Activated naive CD8-positive, alpha-beta T cell treated with anti-CD3 and anti-CD28 coated beads, Interleukin-2, amount 50 U/mL, for 24 hours (primary cell): Measurements from ENCODE around the gene C2CD4C.
"Not testable (repeated sequence)": the region's sequence is repeated elsewhere in the genome, so short reads cannot be mapped to it uniquely, and the experiment has no call there.

ENCODE experiments used
- ATAC-seq: fragments of 150-1000 bp; cut with Tn5 transposase; one replicate; pipeline ENCODE4 v1.10.0; 2021
- DNase-seq: peaks from one replicate; pipeline ENCODE4 v3.0.0; 2021
- H3K27ac Mint-ChIP-seq: one replicate; pipeline ENCODE4 v1.8.0; 2021; ENCODE audit warnings: mild to moderate bottlenecking, mixed read lengths
- H3K27me3 Mint-ChIP-seq: one replicate; pipeline ENCODE4 v1.8.0; 2021; ENCODE audit warnings: mixed read lengths
- H3K36me3 Mint-ChIP-seq: one replicate; pipeline ENCODE4 v1.8.0; 2021; ENCODE audit warnings: low read depth, mixed read lengths
- H3K4me1 Mint-ChIP-seq: one replicate; pipeline ENCODE4 v1.8.0; 2021; ENCODE audit warnings: mixed read lengths
- H3K4me3 Mint-ChIP-seq: one replicate; pipeline ENCODE4 v1.8.0; 2021; ENCODE audit warnings: mild to moderate bottlenecking, moderate library complexity, mixed read lengths
- H3K9me3 Mint-ChIP-seq: one replicate; pipeline ENCODE4 v1.8.0; 2021; ENCODE audit warnings: mixed read lengths

C2CD4C gene

DNA sequence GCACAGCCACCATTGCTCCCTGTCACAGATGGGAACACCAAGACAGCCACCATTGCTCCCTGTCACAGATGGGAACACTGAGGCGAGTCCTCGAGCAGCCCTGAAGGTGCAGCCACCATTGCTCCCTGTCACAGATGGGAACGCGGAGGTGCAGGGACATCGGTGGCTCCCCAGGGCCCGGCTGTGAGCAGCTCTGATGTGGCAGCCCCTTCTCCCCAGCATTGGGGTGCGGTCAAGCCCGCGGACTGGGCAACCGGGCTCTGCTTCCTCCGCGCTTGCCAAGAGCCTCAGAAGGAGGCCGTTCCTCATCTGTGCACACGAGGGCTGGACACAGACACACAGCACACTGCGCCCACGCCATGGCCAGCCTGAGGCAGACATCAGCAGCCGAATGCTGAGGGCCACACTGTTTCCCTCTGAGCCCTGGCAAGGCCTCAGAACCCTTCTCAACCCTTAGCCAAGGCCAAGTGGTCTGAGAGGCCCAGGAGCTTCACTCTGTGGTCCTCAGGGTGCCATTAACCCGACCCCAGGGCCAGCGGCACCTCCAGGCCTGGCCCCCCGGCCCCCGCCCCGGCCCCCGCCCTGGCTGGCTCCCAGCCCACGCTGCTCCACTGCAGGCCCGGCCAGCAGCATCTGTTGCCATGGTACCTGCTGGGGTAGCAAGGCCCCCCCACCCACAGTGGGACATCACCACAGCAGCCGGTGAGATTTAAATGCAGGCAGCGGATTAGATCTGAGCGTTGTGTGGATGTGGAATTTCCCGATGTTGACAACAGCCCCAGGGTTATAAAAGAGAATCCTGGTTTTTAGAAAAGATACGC is 18.4 kb downstream of the C2CD4C start:
- peaks cover 13% of the 10 kb centered on the region for H3K4me1 Mint-ChIP-seq
- peaks cover 9% of the 10 kb centered on the region for H3K9me3 Mint-ChIP-seq
- H3K36me3 Mint-ChIP-seq: peaks cover 2% of the 10 kb centered on the region
- H3K27ac Mint-ChIP-seq: no peak overlapping the region
- peaks cover 28% of the 10 kb centered on the region for H3K27me3 Mint-ChIP-seq
- H3K4me3 Mint-ChIP-seq: no peak overlapping the region
- ATAC-seq (no peak), DNase-seq (no peak)

DNA sequence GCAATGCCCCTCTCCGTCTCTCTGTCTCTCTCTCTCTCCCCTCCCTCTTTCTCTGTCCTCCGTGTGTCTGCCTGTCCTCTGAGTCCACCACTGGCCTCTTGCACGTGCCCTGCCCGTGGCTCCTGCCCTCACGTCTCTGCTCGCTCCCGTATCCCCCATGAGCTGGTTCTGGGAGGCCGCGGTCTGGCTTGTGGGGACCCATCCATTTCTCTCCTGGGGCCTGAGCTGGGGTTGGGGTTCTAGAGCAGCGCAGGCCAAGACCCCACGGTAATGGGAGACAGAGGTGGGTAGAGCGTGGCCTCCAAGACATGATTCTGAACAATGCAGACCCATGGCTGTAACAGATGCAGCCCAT is 19.0 kb downstream of the C2CD4C start:
- DNase-seq: no peak
- H3K27me3 Mint-ChIP-seq: peaks cover 33% of the 10 kb centered on the region

DNA sequence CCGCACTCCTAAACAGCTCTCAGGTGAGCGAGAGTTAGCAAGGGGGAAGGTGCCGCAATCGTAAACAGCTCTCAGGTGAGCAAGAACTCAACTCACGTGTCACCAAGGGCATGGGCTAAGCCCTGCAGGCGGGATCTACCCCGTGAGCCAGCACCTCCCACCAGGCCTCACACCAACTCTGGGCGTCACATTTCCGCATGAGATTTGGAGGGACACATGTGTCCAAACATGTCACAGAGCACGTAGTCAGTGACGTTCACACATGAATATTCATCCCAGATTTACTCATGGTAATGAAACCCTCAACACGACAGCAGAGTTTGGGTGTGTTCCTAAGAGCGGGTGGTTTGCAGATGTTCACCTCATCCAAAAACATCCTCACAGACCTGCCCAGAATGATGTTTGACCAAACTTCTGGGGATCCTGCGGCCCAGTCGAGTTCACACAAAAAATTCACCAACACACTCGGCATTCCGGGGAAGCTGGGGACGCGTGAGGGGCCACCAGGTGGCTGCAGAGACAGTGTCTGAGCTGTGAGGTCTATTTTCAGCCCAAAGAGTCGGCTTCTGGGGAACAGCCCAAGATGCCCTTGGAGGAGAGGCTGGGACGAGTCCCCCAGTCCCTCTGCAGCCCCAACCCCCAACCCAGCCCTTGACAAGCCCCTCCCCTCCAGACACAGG is 19.6 kb downstream of the C2CD4C start:
- Mint-ChIP-seq H3K27me3 (peaks cover 36% of the 10 kb centered on the region), H3K4me1 (peaks cover 16% of the 10 kb centered on the region), H3K9me3 (peaks cover 8% of the 10 kb centered on the region), H3K4me3 (no peak overlapping the region), H3K27ac (no peak overlapping the region), H3K36me3 (peaks cover 2% of the 10 kb centered on the region)
- DNase-seq (no peak), ATAC-seq (no peak)

More for the DNA sequence above, 19.0 kb downstream of the C2CD4C start:
- Mint-ChIP-seq H3K9me3 (peaks cover 8% of the 10 kb centered on the region), H3K4me3 (no peak overlapping the region), H3K36me3 (peaks cover 2% of the 10 kb centered on the region), H3K27ac (no peak overlapping the region), H3K4me1 (peaks cover 13% of the 10 kb centered on the region)
- ATAC-seq: no peak

DNA sequence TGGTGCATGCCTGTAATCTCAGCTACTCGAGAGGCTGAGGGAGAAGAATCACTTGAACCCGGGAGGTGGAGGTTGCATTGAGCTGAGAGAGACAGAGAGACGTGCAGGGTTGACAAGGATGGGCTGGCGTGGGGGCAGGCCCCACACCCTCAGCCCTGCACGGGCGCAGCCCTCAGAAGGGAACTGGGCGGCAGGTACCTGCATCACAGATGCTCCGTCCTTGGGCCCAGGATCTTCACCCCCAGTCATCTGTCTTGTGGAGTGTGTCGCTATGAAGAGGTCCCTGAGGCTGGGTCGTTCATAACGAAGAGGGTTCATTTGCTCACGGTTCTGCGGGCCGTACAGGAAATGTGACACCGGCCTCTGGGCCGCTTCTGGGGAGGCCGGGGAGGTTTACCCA is 20.3 kb downstream of the C2CD4C start:
- no peak overlapping the region for H3K4me3 Mint-ChIP-seq

DNA sequence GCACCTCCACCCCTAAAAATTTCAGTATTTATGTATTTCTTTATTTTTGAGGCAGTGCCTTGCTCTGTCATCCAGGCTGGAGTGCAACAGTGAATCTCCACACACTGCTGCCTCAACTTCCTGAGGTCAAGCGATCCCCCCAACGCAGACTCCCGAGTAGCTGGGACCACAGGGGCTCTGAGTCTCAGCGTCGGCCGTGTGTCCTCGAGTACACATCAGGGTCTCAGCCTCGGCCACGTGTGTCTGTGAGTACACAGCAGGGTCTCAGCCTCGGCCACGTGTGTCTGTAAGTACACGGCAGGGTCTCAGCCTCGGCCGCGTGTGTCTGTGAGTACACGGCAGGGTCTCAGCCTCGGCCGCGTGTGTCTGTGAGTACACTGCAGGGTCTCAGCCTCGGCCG is 21.2 kb downstream of the C2CD4C start:
- DNase-seq (no peak), ATAC-seq (no peak)
- peaks cover 45% of the 10 kb centered on the region for H3K27me3 Mint-ChIP-seq
- H3K36me3 Mint-ChIP-seq: no peaks in the 10 kb centered on the region
- H3K27ac Mint-ChIP-seq: no peak overlapping the region
- no peak overlapping the region for H3K4me3 Mint-ChIP-seq
- H3K4me1 Mint-ChIP-seq: peaks cover 28% of the 10 kb centered on the region
- H3K9me3 Mint-ChIP-seq: peaks cover 1% of the 10 kb centered on the region

More for the DNA sequence above, 20.3 kb downstream of the C2CD4C start:
- H3K4me1 Mint-ChIP-seq: peaks cover 23% of the 10 kb centered on the region
- H3K36me3 Mint-ChIP-seq: no peaks in the 10 kb centered on the region
- H3K9me3 Mint-ChIP-seq: peaks cover 8% of the 10 kb centered on the region
- ATAC-seq (no peak), DNase-seq (no peak)
- H3K27ac Mint-ChIP-seq: no peak overlapping the region
- peaks cover 42% of the 10 kb centered on the region for H3K27me3 Mint-ChIP-seq

DNA sequence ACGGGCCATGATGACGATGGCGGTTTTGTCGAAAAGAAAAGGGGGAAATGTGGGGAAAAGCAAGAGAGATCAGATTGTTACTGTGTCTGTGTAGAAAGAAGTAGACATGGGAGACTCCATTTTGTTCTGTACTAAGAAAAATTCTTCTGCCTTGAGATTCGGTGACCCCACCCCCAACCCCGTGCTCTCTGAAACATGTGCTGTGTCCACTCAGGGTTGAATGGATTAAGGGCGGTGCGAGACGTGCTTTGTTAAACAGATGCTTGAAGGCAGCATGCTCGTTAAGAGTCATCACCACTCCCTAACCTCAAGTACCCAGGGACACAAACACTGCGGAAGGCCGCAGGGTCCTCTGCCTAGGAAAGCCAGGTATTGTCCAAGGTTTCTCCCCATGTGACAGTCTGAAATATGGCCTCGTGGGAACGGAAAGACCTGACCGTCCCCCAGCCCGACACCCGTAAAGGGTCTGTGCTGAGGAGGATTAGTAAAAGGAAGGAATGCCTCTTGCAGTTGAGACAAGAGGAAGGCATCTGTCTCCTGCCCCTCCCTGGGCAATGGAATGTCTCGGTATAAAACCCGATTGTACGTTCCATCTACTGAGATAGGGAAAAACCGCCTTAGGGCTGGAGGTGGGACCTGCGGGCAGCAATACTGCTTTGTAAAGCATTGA is 22.2 kb downstream of the C2CD4C start:
- H3K9me3 Mint-ChIP-seq, H3K27ac Mint-ChIP-seq, ATAC-seq, H3K4me3 Mint-ChIP-seq, DNase-seq, H3K36me3 Mint-ChIP-seq: not testable (repeated sequence)
- Mint-ChIP-seq H3K27me3 (peaks cover 49% of the 10 kb centered on the region), H3K4me1 (peaks cover 31% of the 10 kb centered on the region)

DNA sequence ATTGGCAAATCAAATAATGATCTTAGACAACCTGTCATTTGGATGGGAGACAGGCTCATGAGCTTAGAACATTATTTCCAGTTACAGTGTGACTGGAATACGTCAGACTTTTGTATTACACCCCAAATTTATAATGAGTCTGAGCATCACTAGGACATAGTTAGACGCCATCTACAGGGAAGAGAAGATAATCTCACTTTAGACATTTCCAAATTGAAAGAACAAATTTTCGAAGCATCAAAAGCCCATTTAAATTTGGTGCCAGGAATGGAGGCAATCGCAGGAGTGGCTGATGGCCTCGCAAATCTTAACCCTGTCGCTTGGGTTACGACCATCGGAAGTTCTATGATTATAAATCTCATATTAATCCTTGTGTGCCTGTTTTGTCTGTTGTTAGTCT is 22.8 kb downstream of the C2CD4C start:
- DNase-seq, H3K9me3 Mint-ChIP-seq, H3K27ac Mint-ChIP-seq, H3K4me3 Mint-ChIP-seq, ATAC-seq, H3K36me3 Mint-ChIP-seq: not testable (repeated sequence)
- Mint-ChIP-seq H3K27me3 (peaks cover 49% of the 10 kb centered on the region), H3K4me1 (peaks cover 27% of the 10 kb centered on the region)

DNA sequence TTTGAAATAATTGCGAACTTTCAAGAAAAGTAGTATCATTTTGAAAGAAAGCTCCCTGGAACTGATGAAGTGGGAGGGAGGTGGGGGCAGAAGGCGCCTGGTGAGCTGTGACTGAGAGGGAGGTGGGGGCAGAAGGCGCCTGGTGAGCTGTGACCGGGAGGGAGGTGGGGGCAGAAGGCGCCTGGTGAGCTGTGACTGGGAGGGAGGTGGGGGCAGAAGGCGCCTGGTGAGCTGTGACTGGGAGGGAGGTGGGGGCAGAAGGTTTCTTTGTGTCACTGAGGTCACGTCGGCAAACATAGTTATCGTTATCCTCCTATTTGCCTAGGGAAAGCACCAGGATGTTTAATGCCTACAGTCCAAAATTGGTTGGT is 24.2 kb downstream of the C2CD4C start:
- H3K27me3 Mint-ChIP-seq: peaks cover 49% of the 10 kb centered on the region
- no peaks in the 10 kb centered on the region for H3K9me3 Mint-ChIP-seq
- H3K4me1 Mint-ChIP-seq: peaks cover 24% of the 10 kb centered on the region
- ATAC-seq: no peak
- DNase-seq: no peak
- H3K36me3 Mint-ChIP-seq: no peaks in the 10 kb centered on the region
- H3K4me3 Mint-ChIP-seq: no peak overlapping the region
- H3K27ac Mint-ChIP-seq: no peak overlapping the region

DNA sequence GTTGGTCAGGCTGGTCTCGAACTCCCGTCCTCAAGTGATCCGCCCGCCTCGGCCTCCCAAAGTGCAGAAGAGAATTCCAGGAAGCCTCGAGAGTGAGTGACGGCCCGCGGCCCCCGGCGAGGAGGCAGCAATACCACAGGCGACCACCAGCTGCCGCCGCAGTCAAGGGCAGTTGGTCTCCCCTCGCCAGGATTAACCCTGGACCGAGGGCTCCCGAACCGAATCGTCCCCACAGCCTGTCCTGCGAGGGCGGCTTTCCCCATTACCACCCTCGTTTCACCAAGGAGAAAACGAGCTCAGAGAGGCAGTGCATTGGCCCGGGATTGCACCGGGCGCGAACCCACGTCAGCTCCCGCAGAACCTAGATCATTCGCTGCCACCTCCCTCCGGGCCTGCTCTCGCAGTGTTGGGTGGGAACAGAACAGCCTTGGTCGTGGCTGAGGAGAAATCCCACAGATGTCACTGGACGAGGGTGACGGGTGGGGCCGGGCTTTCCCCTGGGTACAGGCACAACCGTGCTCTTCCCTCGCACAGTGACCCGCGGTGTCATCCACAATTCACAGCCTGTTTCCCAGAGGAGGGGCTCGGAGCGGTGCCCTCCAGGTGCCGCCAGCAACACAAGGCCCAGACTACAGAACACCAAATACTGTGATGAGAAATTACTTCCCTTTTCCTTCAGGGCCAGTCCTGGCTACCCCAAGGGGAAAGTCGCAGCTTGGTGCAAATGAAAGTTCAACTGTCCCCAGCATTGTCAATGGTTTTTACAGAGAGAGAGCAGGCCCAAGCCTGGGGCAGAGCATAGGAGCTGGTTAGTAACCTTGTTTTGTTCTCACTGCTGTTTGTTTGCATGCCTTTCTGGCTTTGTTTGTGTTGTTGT is 24.8 kb downstream of the C2CD4C start:
- no peak for ATAC-seq
- peak overlapping the region; percentile 73 for H3K27ac Mint-ChIP-seq
- H3K27me3 Mint-ChIP-seq: peaks cover 49% of the 10 kb centered on the region
- H3K4me3 Mint-ChIP-seq: peak overlapping the region; percentile 24
- H3K9me3 Mint-ChIP-seq: no peaks in the 10 kb centered on the region
- peaks cover 24% of the 10 kb centered on the region for H3K4me1 Mint-ChIP-seq
- H3K36me3 Mint-ChIP-seq: no peaks in the 10 kb centered on the region
- peak; percentile 35 for DNase-seq

DNA sequence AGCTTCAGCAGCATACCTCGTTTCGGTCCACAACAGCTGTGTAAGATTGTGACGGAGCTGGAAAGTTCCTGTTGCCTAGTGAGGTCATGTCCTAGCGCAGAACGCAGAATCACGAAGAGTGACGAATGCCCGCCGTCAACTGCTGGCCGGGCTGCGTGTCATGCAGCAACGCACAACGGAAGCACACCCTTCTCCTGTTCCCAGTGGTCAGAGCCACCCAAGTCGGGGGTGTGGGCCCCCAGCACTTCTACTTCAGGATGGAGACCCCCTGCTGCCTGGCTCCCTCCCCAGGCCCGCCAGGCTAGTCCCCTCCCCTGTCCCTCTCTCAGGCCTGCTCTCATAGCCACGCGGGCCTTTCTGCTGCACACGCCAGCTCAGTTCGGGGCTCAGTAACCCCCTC is 25.9 kb downstream of the C2CD4C start:
- Mint-ChIP-seq H3K27ac (peak overlapping the region; percentile 89), H3K27me3 (peaks cover 41% of the 10 kb centered on the region), H3K9me3 (no peaks in the 10 kb centered on the region), H3K4me1 (peaks cover 24% of the 10 kb centered on the region), H3K36me3 (no peaks in the 10 kb centered on the region), H3K4me3 (peak overlapping the region; percentile 62)
- ATAC-seq (no peak), DNase-seq (no peak)

DNA sequence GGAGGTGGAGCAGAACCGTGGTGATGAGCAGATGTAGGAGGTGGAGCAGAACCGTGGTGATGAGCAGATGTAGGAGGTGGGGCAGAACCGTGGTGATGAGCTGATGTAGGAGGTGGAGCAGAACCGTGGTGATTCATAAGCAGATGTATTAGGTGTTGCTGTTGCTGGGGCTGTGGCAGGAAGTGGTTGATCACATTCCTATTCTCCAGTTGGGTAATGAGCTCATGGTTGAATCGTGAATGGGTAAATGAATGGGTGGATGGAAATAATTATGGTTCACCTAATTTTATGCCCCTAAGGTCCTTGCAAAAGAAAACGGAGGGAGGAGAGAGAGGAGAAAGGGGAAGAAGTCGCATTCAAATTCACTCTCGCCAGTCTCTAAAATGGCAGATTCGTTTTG is 26.4 kb downstream of the C2CD4C start:
- H3K36me3 Mint-ChIP-seq, H3K9me3 Mint-ChIP-seq: not testable (repeated sequence)
- Mint-ChIP-seq H3K27me3 (peaks cover 38% of the 10 kb centered on the region), H3K4me3 (peak overlapping the region; percentile 62), H3K27ac (peak overlapping the region; percentile 89), H3K4me1 (peaks cover 24% of the 10 kb centered on the region)
- DNase-seq (peak; percentile 39), ATAC-seq (peak; percentile 86)

DNA sequence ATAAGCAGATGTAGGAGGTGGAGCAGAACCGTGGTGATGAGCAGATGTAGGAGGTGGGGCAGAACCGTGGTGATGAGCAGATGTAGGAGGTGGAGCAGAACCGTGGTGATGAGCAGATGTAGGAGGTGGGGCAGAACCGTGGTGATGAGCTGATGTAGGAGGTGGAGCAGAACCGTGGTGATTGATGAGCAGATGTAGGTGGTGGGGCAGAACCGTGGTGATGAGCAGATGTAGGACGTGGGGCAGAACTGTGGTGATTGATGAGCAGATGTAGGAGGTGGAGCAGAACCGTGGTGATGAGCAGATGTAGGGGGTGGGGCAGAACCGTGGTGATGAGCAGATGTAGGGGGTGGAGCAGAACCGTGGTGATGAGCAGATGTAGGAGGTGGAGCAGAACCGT is 27.0 kb downstream of the C2CD4C start:
- H3K4me1 Mint-ChIP-seq: peaks cover 24% of the 10 kb centered on the region
- H3K9me3 Mint-ChIP-seq, H3K36me3 Mint-ChIP-seq, ATAC-seq, H3K4me3 Mint-ChIP-seq, DNase-seq, H3K27ac Mint-ChIP-seq: not testable (repeated sequence)
- peaks cover 36% of the 10 kb centered on the region for H3K27me3 Mint-ChIP-seq

DNA sequence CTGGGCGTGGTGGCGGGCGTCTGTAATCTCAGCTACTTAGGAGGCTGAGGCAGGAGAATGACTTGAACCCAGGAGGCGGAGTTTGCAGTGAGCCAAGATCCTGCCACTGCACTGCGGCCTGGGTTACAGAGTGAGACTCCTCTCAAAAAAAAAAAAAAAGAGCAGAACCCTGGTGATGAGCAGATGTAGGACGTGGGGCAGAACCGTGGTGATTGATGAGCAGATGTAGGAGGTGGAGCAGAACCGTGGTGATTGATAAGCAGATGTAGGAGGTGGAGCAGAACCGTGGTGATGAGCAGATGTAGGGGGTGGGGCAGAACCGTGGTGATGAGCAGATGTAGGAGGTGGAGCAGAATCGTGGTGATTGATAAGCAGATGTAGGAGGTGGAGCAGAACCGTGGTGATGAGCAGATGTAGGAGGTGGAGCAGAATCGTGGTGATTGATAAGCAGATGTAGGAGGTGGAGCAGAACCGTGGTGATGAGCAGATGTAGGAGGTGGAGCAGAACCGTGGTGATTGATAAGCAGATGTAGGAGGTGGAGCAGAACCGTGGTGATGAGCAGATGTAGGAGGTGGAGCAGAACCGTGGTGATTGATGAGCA is 28.2 kb downstream of the C2CD4C start:
- H3K27ac Mint-ChIP-seq, ATAC-seq, H3K4me3 Mint-ChIP-seq, H3K9me3 Mint-ChIP-seq, H3K36me3 Mint-ChIP-seq, DNase-seq: not testable (repeated sequence)
- peaks cover 24% of the 10 kb centered on the region for H3K4me1 Mint-ChIP-seq
- peaks cover 25% of the 10 kb centered on the region for H3K27me3 Mint-ChIP-seq

DNA sequence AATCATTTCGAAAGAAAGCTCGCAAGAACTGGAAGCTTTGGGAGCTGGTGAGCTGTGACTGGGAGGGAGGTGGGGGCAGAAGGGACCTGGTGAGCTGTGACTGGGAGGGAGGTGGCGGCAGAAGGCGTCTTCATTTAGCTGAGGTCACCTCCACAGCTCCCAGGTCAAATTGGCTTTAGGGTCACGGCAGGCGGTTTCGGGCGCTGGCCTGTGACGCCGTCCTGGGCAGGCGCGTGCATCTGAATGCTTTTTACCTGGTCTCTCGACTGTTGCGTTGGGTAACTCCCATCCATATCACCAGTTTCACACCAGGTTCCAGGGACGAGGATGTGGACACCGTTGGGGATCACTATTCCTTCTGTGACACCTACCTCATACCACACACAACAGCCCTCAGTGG is 29.2 kb downstream of the C2CD4C start:
- H3K27me3 Mint-ChIP-seq: peaks cover 19% of the 10 kb centered on the region
- no peak for ATAC-seq
- no peak overlapping the region for H3K4me3 Mint-ChIP-seq
- H3K27ac Mint-ChIP-seq: no peak overlapping the region
- peaks cover 24% of the 10 kb centered on the region for H3K4me1 Mint-ChIP-seq
- no peaks in the 10 kb centered on the region for H3K9me3 Mint-ChIP-seq
- no peaks in the 10 kb centered on the region for H3K36me3 Mint-ChIP-seq
- no peak for DNase-seq
